HG03442 (cell line): ENCODE data around the gene PPP1R27.
"Not testable (repeated sequence)": the region's sequence is repeated elsewhere in the genome, so short reads cannot be mapped to it uniquely, and the experiment has no call there.

Experiments
- ATAC-seq: cut with Tn5 transposase; IDR thresholded peaks from one replicate; pipeline ENCODE4 v1.9.1; 2021; ENCODE audit warnings: mild to moderate bottlenecking, moderate library complexity; ENCODE audit not compliant: unreplicated experiment

The PPP1R27 gene

DNA sequence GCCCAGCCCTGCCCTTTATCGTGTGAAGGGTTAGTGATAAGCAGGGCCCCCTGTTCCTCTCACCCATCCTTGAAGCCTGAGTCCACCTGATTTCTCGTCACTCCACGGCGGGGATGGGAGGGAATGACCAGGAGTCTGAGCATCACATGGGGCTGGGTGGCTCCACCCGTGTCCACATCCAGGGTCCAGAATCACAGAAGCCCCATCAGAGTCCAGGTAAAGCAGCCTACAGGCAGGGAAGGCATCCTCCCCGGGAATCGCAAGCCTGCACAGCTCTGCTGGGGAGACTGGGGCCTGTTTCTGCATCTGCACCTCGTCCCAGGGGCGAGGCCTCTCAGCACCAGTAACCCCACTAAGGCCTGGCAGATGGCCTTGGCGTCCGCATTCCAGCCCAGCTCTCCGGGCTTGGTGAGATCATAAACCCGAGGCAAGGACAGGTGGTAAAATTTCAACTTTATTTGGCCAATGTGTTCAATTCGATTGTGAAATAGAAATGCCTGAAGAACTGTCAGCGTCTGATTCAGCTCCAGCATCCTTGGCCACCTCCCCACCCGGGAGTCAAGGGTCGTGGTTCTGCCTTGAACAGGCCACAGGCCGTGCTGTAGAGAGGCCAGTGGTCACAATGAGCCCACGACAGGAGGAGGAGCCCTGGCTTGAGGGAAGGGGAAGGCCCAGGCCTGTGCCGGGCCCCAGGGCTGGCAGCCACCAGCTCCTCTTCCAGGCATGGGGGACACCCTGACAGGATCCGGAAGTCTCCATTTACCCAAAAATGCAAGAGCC, 8.1 kb upstream of the PPP1R27 start:
- no peak for ATAC-seq

DNA sequence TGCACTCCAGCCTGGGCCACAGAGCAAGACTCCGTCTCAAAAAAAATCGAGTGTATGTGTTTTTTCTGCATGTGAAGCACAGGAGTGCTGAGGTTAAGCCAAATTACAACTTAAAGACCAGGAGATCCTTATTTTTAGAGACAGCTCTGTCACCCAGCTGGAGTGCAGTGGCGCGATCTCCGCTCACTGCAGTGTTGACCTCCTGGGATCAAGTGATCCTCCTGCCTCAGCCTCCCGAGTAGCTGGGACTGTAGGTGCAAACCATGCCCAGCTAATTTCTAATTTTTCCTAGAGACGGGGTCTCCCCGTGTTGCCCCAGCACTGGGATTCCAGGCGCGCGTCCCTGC, 7.5 kb upstream of the PPP1R27 start:
- ATAC-seq, result no peak

DNA sequence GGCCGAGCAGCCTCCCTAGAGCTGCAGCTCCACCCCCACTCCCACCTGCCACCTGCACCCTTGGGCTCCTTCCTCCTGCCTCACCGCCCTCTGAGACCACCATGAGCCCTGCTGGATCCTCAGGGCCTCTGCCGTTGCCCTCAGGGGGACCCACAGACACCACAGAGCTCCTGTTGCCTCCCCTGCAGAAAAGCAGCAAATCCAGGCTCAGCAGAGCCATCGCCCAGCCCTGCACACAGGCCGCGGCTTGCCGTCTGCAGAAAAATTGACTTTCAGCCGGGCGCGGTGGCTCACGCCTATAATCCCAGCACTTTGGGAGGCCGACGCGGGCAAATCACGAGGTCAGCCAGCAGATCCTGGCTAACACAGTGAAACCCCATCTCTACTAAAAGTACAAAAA, 7.0 kb upstream of the PPP1R27 start:
- no peak for ATAC-seq

DNA sequence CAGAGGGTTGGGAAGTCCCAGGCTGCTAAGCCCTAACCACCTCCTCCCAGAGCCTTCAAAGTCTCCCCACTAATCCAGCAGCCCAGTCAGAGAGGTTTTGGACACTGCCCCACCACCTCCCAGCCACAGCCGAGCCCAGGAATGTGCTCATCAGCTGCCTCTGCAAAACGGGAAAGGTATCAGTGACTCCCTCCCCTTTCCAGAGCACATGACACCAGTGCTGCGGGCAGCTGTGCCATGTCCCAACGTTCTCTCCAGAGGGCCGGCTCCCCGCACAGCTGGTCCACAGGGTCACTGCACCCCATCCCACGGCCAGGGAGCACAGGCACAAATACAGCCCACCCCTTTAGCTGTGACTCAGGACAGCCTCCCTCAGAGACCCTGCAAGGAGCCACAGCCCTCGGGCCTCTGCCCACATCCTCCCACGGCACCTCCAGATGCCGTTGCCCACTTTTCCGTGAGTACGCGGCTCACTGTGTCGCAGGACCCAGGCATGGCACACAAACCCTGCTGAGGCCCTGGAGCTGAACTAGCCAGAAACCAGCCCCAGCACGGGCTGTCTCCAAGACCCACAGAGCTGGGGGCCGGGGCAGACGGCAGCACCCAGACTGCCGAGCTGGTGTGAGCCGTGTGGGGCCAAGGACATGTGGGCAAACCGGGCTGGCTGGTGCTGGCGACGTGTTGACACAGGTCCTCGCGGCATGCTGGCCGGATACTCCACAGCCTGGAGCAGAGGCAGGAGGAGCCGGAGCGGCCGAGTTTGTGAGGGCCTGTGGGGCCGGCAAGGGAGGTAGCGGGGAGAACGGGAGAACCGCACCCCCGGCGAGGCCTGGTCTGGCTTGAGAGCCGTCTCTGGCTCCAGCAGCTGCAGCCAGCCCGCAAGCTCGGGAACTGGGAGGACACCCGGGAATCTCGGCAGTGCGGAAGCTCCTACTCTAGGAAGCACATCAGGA, 6.3 kb upstream of the PPP1R27 start:
- no peak for ATAC-seq

DNA sequence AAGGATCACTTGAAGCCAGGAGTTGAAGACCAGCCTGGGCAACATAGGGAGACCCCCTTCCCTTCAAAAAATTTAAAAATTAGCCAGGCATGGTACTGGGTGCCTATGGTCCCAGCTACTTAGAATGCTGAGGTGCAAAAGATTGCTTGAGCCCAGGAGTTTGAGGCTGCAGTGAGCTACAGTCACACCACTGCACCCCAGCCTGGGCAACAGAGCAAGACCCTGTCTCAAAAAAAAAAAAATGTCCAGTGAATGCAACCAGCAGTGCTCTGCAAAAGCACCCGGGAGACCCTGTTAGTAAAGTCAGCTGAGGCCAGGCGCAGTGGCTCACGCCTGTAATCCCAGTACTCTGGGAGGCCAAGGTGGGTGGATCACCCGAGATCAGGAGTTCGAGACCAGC, 5.2 kb upstream of the PPP1R27 start:
- ATAC-seq, result not testable (repeated sequence)

DNA sequence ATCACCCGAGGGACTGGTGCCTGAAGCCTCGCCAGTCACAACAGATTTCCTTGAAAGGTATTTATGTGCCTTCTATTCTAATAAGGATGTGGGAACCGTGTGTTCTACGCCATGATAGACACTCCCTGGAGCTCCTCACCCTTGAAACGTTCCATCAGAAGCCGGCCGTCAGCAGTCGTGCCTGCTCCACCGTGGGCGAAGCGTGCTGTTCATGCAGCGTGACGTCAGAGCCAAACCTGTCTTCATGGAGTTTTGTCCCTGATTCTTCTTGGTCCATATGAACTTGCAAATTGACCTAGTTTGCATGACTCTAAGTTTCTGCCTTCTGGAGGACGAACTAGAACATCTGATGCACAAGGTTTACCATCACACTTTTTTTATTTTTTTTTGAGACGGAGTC, 4.5 kb upstream of the PPP1R27 start:
- no peak for ATAC-seq

DNA sequence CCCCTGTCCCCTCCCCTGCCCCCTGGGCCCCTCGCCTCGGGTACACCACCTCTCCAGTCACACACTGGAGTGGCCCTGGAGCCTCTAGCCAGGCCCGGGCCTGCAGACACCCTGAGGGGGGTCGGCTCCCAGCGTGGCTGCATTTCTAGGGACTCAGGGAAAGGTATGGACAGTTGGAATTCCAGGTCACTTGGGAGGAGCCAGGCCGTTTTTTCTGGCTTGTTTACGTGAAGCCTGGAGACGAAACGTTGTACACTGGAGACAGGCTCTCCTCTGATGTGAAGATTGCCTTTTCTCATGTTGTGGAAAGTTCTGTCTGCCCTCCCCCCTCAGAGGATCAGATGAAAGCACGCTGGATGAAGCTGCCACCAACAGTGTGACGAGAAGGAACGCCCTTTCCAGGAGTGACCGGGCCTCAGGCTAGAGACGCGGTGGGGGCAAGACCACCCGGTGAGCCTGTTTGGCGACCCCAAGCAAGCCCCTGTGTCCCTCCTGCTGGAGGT, 4.0 kb upstream of the PPP1R27 start:
- ATAC-seq, result no peak

DNA sequence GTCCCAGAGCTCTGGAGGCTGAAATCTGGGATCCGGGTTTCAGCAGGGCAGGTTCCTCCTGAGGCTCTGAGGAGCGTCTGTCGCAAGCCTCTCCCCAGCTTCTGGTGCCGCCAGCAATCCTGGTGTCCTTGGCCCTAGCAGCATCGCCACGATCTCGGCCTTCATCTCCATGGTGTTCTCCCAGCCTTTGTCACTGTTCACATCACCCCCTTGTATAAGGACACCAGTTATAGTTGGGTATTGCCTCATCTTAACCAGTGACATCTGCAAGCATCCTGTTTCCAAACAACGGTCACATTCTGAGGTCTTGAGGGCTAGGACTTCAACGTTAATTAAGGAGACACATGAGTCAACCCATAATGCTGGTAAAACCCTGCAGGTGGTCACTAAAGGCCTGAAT, 2.8 kb upstream of the PPP1R27 start:
- no peak for ATAC-seq

DNA sequence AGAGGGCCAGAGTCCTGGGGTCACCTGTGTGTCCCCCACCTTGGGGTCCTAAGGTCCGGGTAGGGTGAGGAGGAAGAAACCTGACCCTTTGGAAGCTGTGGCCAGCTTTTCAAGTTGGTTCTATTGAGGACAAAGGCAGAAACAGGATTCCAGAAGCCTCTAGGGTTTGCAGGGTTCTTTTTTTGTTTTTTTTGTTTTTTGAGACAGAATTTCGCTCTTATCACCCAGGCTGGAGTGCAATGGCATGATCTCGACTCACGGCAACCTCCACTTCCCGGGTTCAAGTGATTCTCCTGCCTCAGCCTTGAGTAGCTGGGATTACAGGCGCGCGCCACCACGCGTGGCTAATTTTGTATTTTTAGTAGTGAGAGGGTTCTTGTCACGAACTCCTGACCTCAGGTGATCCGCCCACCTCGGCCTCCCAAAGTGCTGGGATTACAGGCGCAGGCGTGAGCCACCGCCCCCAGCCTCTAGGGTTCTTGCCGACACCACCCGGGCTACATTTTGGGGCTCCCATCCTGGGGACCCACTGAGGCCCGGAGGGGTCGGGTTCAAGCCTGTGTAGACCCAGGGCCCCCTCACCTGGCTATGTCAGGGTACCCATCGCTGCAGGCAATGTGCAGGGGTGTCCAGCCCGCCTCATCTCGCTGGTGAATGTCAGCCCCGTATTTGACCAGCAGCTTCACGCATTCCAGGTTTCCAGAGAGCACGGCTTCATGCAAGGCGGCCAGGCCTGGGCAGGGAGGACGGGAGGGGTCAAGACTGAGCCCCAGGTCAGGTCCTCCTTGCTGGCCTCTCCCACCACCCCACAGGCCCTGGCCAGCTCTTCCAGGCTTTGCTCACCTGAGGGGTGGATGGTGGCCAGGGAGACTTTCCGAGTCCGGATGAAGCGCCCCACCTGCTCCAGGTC, 674 bp downstream of the PPP1R27 start:
- no peak for ATAC-seq

DNA sequence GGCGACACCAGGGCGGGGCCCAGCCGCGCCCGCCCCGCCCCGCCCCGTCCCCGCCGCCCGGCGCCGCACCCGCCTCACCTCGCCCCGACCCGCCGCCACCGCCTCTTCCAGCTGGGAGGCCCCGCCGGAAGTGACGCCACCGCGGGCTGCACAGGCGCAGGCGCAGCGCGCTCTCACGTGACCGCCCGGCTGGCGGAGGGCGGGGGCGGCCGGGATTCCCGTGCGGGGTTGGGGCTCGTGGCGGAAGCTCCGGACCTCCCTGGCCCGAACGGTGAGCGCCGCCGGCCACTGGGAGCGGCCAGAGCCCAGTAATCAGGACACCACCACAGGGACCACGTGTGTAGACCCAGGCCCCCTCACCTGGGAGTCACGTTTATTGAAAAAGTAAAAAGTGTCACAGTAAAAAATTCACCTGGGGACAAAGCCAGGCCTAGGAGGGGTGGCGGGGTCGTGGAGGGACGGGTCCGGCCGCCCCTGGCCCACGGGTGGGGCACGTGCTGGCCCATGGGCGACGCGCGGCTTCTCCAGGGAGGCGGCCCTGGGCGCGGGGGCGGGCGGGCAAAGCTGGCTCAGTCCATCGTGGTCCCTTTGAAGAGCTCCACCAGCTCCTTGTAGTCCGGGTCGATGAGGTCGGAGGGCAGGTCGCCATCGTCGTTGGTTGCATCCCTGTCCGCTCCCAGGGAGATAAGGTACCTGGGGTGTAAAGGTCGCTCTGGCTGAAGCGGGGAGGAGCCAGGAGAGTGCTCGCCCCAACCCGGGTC, 1.5 kb downstream of the PPP1R27 start, which contains the start of gene MCRIP1:
Gene MCRIP1, minus strand, starts transcription at position 132 of the 761 bp plus-strand sequence. CDS start 8,785 bp downstream, outside the sequence.
- ATAC-seq, result peak; percentile 77

DNA sequence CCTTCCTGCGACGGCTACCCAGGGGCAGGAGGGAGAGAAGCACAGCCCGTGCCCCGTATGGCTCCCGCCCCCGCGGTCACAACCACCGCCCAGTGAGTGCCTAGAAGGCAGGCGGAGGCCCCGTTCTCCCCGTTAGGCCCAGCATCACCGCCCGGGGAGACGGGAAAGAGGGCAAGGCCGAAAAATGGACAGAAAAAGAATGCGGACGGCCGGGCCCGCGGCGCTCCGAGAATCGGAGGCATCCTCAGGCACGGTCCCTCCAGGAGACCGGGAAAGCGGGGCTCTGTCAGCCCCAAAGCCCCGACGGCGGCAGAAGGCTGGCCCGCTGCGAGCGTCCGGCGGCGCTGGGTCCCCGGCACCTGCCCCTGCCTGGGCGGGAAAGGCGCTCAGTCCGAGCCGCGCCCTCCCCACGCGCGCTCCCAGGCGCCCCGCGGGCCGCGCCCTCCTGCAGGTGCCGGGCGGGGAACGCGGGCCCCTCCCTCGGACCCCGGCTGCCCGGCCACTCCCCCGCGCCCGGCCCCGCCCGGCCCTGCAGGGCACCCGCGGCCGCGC, 2.2 kb downstream of the PPP1R27 start:
- peak; percentile 18 for ATAC-seq

DNA sequence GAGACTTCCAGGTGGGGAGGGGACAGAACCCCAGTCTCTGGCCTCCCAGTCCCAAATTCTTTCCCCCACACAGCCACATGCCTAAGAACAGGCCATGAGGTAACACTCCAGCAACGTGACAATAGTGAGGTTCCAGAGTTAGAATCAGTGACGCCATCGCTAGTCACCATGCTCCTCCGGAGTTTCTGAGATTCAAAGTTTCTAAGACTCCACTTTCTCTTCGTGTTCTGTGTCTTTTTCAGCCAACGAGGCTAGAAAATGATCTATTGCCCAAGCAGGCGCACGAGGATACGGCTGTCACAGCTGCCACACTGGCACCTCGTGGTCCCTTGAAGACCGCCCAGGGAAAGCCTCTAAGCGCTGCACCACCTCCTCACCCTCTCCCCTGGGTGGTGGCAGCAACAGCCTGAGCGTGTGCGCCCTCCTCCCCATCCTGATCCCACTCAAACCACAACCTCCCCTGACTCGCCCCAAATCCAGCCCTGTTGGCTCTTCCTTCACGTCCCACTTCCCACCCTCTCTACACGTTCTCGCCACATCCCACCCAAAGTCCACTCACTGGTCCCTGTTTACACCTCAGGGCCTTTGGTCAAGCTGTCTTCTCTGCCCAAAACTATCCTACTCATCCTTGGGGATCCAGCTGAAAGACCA, 2.8 kb downstream of the PPP1R27 start:
- ATAC-seq, result no peak

DNA sequence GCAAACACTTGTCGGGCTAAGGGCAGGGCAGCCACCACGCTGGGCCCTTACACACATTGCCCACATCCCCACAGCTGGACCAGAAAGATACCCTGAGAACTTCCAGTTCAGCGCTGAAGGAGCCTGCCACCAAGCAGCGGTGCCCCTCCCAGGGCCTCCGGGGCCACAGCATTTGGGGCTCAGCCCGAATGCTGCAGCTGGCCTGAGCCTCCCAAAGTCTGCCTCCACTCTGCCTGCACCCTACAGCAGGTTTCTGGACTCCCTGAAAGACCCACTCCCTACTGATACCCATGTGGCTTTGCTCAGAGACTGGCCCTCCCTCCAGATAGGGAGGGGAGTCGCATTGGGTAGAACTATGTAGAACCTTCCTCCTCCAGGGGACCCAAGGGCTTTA, 3.3 kb downstream of the PPP1R27 start:
- no peak for ATAC-seq

DNA sequence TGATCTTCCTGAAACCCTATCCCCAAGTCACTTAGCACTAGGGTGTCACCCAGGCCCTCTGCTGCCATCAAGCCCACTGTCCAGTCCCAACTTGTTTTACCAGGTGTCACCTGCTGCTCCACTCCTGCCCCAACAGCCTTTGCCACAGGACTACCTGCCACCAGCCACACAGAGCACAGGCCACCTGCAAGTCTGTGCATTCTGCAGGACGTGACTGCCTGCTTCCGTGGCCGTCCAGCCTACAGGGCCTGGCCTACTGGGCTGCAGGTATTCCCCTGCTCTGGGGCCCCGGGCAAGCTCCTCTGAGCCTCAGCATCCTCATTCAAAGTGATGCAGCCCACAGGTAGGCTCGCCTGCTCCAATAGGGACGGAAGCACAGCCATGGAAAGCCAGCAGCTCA, 5.0 kb downstream of the PPP1R27 start:
- ATAC-seq, result no peak

DNA sequence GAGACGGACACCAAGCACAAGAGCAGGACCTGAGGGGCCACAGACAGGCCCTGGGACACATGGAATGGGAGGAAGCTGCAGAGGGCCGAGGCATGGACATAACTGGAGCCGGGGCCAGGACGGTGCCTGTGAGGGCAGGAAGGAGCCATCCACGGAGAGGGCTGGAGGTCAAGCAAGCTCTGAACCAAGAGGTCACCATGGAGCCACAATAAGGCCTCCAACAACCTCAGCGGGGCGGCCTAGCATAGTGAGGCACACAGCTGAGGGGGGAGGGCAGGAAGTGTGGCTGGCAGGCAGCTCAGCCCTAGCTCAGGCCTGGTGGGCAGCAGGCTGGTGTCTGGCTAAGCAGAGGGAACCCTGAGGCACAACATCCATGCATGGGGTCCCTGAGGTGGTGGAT, 6.2 kb downstream of the PPP1R27 start:
- ATAC-seq, result no peak

DNA sequence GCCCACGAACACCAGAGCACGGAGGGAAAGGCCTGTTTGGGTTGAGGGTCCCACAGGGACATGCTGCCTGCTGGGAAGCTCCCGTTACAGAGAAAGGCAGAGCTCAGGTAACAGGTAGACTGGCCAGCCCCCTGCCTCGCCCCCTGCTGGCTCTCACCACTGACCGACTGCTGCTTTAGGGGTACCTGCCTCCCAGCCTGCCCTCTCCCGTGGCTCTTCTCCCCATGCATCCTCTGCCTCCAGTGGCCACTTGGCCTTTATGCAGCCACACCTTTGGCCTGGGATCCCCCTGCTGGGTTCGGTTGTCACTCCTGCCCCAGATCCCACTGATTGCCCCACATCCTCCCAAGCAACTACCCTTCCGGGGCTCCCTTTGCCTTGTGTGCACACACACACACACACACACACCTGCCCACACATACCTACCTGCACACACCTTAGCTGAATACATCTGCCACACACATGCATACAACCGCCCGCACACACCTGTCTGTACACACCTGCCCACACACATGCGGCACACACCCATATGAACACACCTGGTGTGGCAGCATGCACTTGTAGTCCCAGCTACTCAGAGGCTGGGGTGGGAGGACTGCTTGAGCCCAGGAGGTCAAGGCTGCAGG, 8.9 kb downstream of the PPP1R27 start:
- no peak for ATAC-seq

DNA sequence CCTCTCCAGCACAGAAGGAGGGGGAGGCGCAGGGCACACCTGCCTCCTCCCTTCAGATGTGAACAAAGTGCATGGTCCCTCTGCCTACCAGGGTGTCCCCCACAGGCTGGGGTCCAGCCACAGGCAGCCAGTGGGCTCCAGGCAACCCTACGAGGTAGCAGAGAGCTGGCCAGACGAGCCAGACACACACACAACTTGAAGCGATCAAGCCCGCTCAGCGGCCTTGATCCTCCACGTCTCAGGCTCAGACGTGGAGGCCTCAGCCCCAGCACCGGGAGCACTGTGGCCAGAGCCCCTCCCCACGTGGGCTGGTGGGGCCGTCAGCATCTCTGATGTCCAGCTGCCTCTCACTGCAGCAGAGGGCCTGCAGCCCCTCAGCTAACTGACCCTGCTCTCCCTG, 10.3 kb downstream of the PPP1R27 start:
- no peak for ATAC-seq

DNA sequence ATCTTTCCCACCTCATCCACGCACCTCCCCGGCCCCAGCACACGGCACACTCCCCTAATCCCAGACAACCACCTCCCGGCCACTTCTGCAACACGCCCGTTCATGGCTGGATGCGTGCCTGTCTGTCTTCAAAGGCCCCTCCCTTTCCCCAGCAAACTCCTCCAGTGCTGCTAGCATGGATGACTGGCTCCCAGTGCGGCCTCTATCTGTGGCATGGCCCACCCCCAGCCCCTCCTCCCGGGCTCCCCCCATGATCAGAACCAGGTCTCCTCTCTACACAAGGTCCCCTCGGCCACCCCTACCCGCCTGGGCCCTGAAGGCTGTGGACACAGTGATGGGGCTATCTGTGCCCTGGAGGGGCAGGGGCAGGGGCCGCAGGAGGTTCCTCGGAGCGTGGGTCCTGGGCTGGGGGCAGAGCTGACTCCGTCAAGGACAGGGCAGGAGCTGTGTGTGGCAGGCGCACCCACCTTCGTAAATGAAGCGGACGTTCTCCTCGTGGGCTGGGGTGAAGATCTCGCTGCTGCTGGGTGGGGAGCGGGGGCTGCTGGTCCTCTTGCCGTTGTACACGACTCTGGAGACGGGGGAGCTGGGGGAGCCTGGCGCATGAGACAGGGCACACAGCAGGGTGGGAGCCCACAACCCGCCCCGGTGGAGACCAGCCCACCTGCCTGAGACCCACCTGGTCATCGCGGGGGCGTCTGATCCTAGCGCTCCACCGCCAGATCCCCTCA, 10.9 kb downstream of the PPP1R27 start:
- ATAC-seq, result no peak
